GM21515 (cell line): ENCODE measurements around the gene OBSCN.

Experiments used
- ATAC-seq: cut with Tn5 transposase; IDR thresholded peaks from one replicate; pipeline ENCODE4 v1.9.1; 2021; ENCODE audit not compliant: unreplicated experiment

The OBSCN gene, protein sequence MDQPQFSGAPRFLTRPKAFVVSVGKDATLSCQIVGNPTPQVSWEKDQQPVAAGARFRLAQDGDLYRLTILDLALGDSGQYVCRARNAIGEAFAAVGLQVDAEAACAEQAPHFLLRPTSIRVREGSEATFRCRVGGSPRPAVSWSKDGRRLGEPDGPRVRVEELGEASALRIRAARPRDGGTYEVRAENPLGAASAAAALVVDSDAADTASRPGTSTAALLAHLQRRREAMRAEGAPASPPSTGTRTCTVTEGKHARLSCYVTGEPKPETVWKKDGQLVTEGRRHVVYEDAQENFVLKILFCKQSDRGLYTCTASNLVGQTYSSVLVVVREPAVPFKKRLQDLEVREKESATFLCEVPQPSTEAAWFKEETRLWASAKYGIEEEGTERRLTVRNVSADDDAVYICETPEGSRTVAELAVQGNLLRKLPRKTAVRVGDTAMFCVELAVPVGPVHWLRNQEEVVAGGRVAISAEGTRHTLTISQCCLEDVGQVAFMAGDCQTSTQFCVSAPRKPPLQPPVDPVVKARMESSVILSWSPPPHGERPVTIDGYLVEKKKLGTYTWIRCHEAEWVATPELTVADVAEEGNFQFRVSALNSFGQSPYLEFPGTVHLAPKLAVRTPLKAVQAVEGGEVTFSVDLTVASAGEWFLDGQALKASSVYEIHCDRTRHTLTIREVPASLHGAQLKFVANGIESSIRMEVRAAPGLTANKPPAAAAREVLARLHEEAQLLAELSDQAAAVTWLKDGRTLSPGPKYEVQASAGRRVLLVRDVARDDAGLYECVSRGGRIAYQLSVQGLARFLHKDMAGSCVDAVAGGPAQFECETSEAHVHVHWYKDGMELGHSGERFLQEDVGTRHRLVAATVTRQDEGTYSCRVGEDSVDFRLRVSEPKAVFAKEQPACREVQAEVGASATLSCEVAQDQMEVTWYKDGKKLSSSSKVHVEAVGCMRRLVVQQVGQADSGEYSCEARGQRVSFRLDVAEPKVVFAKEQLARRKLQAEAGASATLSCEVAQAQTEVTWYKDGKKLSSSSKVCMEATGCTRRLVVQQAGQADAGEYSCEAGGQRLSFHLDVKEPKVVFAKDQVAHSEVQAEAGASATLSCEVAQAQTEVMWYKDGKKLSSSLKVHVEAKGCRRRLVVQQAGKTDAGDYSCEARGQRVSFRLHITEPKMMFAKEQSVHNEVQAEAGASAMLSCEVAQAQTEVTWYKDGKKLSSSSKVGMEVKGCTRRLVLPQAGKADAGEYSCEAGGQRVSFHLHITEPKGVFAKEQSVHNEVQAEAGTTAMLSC (N-terminal part only)

DNA sequence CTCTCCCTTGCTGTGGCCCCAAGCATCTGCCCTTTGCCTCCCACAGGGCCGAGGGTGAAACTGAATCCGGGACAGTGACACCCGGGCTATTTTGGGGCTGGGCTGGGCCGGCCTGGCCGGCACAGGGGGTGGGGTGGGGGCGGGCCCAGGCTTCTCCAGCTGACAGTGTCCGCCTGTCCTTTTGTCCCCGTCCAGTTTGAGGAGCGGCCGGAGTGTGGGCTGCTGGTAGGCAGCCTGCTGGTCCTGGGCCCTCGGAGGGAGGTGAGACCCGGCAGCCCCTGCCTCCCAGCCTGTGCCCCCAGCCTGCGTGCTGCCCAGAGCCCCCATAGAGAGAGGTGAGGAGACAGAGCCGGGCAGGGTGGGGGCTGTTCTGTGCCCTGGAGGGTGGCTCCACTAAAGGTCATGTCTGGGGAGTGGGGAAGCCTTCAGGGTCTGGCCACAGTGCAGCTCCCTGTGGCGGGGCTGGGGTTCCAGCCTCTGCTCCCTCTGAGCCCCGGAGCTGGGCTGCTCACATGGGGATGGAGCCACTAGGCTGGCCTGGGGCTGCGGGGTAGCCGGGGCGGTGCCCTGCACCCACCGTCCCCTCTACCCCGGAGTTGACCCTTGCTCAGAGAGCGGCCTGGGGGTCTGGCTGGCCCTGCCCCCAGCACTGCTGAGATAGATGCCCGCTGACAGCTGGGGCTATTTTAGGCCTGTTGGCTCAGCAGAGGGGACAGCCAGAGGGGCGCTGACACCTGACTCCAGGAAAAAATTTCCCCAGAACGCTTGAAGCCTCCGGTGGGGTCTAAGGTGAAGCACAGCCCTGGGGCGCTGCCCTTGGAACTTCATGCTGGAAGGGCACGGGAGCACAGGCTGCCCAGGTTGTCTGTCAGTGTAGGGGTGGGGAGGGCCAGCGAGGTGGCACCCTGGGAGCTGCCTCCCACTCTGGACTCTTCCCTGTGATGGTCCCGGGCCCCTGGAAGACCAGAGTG, at the start of gene OBSCN:
TSS of gene OBSCN (plus strand) at position 194 of the 971 bp plus-strand sequence. CDS start 3,740 bp downstream, outside the sequence.
- ATAC-seq: no peak

DNA sequence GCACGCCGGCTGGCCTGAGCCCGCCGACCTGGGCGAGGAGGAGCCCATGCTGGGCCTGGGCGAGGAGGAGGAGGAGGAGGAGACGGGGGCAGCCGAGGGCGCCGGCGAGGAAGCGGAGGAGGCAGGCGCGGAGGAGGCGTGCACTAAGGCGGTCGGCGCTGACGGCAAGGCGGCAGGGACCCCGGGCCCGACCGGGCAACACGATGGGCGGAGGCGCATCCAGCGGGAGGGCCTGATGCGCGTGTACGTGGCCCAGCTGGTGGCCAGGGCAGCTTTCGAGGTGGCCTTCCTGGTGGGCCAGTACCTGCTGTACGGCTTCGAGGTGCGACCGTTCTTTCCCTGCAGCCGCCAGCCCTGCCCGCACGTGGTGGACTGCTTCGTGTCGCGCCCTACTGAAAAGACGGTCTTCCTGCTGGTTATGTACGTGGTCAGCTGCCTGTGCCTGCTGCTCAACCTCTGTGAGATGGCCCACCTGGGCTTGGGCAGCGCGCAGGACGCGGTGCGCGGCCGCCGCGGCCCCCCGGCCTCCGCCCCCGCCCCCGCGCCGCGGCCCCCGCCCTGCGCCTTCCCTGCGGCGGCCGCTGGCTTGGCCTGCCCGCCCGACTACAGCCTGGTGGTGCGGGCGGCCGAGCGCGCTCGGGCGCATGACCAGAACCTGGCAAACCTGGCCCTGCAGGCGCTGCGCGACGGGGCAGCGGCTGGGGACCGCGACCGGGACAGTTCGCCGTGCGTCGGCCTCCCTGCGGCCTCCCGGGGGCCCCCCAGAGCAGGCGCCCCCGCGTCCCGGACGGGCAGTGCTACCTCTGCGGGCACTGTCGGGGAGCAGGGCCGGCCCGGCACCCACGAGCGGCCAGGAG, 49.5 kb upstream of the OBSCN start:
- ATAC-seq: no peak

DNA sequence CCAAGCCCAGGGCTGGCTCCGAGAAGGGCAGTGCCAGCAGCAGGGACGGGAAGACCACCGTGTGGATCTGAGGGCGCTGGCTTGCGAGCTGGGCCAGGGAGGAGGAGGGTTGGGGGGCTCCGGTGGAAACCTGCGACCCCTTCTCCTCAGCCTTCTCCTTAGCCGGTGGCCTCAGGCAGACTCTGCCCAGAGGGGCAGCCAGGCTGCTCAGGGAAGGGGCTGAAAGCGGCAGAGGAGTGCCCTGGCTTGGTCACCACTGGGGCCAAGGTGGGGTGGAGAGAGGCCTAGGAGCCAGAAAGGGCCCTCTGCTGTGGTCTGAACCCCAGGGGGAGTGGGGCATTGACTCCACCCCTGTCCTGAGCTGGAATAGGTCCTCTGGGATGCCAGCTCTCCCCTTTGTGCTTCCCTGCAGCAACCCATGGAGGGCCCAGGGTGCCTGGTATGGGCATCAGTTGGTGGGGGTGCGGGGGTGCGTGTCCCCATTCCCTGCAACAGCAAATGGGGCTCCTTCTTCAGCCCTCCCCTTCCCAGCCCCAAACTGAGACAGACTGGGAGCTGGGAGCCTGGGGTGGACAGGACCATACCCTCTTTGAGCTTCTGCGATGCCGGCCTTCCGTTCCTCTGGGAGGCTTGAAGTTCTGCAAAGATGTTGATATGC, 48.7 kb upstream of the OBSCN start:
- ATAC-seq: no peak

DNA sequence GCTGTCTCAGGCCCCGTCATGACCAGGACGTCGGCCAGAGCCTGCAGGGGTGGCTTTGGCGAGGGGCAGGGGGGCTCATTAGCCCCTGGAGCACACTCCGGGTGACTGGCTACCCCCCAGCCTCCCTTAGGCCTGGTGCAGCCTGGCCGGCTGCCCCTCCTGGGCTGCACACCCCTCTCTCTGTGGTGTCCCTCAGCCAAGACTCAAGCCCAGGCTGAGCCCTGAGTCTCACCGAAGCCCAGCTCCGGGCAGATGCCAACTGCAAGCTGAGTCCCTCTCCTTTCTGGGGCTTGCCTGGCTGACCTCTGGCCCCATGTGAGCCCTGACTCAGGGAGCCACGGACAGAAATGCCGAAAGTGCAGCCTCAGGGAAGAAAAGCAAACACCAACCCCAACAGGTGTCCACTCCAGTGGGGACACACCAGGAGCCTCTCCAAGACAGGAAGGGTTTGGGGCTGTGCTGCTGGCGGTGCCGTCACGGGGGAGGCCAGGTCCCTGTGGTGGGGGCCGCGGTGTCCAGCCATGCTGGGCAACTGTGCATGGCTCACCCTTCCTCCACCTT, 47.6 kb upstream of the OBSCN start:
- ATAC-seq: no peak

DNA sequence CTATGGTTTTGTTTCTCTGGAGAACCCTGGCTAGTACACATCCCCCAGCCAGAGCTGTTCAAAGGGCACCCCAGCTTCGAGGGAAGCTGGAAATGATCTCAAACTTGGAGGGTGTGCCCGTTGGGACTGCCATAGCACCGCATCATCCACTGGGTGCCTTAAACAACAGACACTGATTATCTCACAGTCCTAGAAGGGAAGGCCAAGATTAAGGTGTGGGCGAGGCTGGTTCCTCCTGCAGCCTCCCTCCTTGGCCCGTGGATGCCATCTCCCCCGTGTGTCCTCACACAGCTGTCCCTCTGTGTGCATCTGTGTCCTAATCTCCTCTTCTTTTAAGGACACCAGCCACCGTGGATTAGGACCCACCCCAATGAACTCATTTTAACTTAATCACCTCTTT, 46.5 kb upstream of the OBSCN start:
- ATAC-seq: no peak

DNA sequence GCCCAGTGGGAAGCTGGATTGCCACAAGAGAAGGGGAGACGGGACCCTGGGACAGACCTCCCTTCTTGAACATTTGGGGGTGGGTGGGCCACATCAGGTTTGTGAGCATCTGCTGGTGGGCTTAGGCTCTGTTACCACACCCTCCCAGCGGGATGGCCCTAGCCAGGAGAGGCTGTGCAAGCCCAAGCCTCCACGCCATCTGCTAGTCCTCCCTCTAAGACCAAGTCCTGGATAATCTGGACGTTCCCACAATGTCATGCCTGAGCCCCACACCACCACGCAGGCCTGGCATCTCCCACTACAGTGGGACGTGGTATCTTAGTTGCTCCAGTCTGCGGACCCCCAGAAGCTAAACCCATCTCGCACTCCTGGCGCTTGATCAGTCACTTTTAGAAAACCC, 46.0 kb upstream of the OBSCN start:
- no peak for ATAC-seq

DNA sequence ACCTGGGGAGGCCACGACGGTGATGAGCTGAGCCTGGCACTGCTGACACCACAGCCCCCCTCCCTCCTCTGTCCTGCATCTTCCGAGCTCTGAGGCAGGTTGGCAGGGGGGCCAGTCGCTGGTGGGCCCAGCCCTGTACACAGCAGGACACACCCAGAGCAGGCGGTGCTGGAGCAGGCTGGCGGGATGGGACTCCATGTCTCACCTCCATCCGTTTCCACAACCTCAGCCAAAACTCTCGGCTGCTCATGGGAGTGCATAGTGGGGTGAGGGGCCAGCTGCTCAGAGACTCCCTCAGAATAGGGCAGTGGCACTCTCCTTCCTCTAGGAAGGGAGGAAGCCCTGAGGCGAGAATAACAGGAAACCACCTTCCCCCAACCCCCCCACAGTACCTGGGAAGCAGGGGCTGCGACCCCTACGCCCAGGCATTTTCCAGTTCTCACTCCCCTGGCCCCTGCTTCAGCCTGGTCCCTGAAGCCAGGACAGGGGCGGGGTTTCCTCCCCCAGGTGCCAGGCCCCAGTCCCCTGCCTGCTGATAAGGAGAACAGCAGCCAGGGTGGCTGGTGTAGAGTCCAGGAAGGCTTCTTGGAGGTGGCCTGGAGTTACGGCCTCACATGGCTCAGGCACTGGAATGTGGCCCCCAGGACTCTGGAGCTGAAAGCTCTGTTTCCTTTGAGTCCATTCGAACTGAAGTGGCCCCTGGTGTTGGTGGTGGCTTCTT, 45.4 kb upstream of the OBSCN start:
- no peak for ATAC-seq

DNA sequence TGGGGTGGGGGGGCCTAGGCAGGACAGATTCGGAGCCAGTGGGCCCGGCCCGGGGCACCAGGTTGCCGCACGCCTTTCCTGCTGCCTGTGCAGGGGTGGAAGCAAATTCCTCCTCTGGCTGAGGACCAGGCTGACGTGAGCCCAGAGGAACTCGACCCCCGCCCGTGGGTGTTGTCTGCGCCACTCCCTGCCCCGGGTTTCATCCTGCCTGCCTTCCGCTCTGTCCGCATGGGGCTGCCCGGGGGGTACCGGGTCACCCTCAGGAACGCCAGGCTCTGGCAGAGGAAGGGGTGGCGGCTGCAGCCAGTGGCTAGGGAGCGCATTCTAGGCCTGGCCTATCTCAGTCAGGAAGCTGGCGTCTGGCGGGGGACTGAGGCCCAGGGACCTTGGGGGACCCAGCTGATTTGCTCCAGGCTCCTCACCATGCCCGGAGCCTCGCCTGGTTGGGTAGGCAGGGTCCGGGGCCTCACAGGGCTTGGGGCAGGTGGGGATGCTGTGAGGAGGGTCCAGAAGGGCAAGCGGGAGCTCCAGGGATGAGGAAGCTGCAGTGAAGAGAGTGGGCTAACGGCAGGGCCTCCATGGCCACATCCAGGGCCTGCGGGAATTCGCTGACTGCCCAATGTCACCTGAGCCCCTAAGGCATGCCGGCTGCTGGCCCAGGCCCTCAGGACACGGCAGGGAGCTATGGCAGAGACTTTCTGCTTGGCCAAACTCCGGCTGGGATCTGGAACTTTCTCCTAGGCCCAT, 44.7 kb upstream of the OBSCN start:
- no peak for ATAC-seq

DNA sequence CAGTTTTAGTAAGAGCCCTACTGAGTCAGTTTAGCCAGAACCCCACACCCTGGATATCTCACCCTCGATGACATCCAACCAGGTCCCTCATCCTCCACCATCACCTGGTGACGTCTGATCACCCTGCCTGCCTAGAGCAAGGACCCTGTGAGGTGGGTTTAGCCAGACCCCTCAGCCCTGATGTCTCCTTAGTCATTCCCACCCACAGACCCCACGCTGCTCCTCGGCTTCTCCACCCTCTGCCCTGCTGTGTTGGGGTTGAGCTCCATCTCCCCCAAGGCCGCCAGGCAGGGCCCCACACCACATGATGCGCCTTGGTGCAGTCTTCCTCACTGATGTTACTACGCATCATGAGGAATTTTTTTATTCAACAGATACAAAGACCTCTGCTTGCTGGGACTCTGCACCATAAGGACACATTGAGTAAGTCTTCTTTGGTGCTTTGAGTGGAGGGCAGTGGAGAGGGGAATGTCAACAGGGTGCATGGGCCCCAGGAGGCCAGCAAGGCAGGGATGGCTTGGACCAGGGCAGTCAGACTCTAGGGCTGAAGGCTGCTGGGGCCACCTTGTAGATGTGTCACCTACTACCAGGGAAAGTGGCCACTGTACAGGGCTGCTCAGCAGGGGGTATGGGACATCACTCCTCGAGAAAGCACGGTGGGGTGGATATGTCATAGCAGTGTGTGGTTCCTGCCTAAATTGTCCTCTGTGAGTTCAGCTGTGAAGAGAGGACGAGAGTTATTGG, 43.9 kb upstream of the OBSCN start:
- ATAC-seq: no peak

DNA sequence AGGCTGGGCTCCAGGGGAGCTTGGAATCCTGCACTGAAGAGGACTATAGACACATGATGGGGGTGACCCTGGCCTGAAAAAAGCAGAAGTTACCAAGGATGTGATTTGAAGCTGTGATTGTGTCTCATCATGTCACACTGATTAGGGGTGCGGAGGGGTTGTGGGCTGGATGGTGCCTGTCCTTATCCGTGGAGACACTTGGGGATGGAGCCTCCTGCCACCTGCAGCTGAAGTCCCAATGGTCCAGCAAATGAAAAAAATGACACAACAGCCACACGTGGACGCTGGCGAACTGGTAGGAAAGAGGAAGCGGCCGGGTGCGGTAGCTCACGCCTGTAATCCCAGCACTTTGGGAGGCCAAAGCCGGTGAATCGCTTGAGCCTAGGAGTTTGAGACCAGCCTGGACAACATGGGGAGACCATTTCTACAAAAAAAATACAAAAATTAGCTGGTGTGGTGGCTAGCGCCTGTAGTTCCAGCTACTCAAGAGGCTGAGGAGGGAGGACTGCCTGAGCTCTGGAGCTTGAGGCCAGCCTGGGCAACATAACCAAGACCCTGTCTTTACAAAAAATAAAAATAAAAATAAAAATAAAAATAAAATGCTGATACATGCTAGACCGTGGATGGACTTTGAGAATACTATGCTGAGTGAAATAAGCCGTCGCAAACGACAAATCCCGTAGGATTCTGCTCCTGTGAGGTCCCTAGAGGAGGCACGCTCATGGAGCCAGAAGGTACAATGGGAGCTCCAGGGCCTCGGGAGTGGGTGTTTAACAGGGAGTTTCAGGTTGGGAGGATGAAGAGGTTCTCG, 43.1 kb upstream of the OBSCN start:
- peak; percentile 0 for ATAC-seq

DNA sequence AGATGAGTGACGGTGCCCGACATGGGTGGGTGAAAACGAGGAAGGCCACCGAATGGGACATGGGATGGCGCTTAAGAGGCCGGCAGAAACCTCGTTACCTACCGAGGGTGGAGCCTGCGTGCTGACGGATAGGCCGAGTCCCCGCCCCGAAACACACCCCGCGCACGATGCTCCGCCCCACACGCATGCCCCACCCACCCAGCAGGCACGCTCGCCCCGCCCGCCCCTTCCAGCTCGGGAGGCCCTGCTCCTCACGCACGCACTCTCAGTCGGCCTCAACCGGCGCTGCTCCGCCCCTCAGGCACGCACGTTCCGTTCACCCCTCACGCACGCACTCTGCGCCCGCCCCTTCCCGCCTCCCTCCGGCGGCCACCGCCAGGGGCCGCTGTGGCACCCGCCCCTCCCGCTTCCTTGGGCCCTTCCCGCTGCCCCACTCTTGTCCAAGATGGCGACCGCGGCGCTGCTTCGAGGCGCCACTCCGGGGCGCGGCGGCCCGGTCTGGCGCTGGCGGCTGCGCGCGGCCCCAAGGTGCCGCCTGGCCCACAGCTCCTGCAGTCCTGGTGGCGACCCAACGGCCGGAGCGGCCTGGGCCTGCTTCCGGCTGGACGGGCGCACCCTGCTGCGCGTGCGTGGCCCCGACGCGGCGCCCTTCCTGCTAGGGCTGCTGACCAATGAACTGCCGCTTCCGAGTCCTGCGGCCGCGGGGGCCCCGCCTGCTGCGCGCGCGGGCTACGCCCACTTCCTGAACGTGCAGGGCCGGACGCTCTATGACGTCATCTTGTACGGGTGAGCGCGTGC, 42.3 kb upstream of the OBSCN start, which contains the start of gene IBA57:
TSS of gene IBA57 (plus strand) at position 433 of the 798 bp plus-strand sequence. CDS start at position 446, 13 bp downstream.
- peak; percentile 81 for ATAC-seq

DNA sequence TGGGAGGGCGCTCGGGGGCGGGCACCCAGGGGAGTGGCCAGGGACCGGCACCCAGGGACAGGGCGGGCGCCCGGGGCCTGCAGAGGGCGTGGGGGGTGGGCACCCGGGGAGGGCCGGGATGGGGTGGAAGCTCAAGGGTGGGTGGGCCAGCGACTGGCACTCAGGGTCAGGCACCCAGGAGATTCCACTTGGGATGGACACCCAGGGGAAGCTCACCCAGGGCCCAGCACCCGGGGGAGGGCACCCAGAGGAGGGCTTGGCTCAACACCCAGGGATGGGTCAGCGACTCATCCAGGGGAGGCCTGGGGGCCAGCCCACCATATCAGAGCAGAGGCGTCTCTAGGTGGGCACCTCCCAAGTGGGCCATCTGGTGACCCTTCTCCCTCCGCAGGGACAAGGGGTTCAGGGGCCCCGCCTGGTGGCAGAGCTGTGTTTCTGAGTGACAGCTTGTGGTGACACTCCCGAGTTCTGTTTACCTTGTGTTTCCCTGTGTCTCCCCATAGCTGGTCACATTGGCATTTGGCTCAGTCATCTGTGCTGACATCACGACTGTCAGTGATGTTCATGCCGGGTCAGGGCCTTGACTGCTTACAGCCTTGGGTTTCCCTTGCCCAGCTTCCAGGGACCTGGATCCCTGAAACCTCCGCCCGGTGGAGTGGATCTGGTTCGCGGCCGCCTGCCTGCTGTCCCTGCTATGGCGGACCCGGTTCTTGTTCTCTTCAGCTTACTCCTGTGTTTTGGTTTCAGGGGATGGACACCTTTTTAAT, 41.5 kb upstream of the OBSCN start:
- ATAC-seq: peak; percentile 12

DNA sequence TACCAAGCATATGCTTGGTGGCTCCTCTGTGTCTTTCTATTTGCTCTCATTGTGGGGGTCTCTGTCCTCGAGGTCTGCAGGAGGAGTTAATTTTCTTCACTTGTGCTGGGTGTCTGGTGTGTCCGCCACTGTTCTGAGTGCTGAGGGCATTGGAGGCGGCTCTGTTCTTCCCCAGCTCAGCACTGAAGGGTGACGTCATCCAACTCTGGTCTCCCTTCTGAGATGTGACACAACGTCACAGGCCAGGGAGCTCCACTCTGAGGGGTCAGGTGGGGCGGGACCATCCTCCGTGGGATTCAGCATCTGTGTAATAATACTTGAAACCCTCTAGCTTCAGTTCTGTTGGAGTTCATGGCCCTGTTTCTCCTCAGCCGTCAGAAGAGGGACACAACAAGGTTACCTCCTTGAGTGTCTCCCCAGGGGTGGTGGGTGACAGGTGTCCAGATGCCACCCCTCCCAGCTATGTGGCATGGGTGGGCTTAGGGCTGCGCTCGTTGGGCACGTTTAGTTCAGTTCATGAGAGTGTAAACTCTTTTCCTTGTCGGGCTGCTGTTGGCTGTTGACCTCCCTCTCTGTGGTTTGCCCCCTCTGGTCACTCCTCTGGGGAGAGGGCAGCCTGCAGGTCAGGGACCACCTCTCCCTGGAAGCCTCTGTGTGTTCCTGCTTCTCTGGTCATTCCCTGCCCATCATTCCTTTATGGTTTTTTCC, 39.1 kb upstream of the OBSCN start:
- ATAC-seq: no peak
